HepG2 (cell line): ENCODE data around the gene AP1G1. TPM values are rescaled to one million over a fixed set of nuclear protein-coding genes. Genes with fewer than 3 reads are reported as not detected.
A peak's percentile ranks its signal among the peaks of the same experiment; 100 is the strongest.

Source experiments
- ATAC-seq: fragments of 200-7000 bp; cut with Tn5 transposase; 3 replicates; pipeline ENCODE4 v1.9.1; 2020; ENCODE audit warnings: mild to moderate bottlenecking, moderate library complexity
- BruUV-seq: library from RNA; stranded (reverse); fragments of 400-500 nt; replicated peaks from 2 replicates; lab custom pipeline; 2021; lab: Mats Ljungman, UMichigan
- CTCF ChIA-PET: fragments of 300-600 bp; formaldehyde crosslinking; extraction: SDS; loops from one replicate; lab custom pipeline; 2021; ENCODE audit warnings: low total read pairs, inconsistent platforms, low intra/inter-chr PET ratio; lab: Yijun Ruan, JAX
- POLR2A ChIA-PET: fragments of 350-600 bp; sonication (Branson Sonifier 250); formaldehyde crosslinking; loops from one replicate; lab custom pipeline; 2020; ENCODE audit warnings: antibody characterized with exemption, inconsistent platforms; lab: Yijun Ruan, JAX
- DNase-seq: peaks from one replicate; pipeline ENCODE4 v3.0.0-alpha.2; 2015; ENCODE audit warnings: low spot score
- FAIRE-seq: peaks from 3 replicates; lab custom pipeline; 2011; peaks lifted over from hg19 to GRCh38; lab: Jason Lieb, UNC
- H2AFZ ChIP-seq: one replicate; pipeline ENCODE4 v1.6.1; 2011; ENCODE audit warnings: low read length, inconsistent platforms
- H3K27ac ChIP-seq: fragments of 300-600 bp; 3 replicates; pipeline ENCODE4 v1.8.0; 2011; ENCODE audit warnings: mixed run types, mild to moderate bottlenecking, mixed read lengths, low read length, inconsistent platforms; ENCODE audit not compliant: insufficient read depth; ENCODE audit errors: extremely low read length
- H3K27me3 ChIP-seq, 2 experiments: fragments of 200-600 bp in 1 of 2; 2 replicates in 1 of 2; 3 replicates in 1 of 2; pipeline versions ENCODE4 v1.6.0 to v1.8.0; 2011; ENCODE audit warnings: low read length in 2 of 2, mild to moderate bottlenecking in 2 of 2, moderate library complexity in 2 of 2, inconsistent platforms in 1 of 2; ENCODE audit not compliant: insufficient read depth in 2 of 2, control insufficient read depth in 1 of 2
- H3K36me3 ChIP-seq, 2 experiments: fragments of 200-600 bp in 1 of 2; replicated peaks in 1 of 2; 2 replicates in 1 of 2; 3 replicates in 1 of 2; pipeline versions ENCODE4 v1.5.1 to v1.8.0; 2011; ENCODE audit warnings: low read length in 2 of 2, inconsistent platforms in 1 of 2; ENCODE audit not compliant: insufficient read depth in 2 of 2, control insufficient read depth in 1 of 2
- H3K4me1 ChIP-seq: 2 replicates; pipeline ENCODE4 v1.5.1; 2012; ENCODE audit warnings: low read length, inconsistent platforms; ENCODE audit not compliant: insufficient read depth
- H3K4me2 ChIP-seq: 2 replicates; pipeline ENCODE4 v1.6.0; 2011; ENCODE audit warnings: low read depth, low read length, inconsistent platforms
- H3K4me3 ChIP-seq, 3 experiments: fragments of 200-600 bp in 1 of 3; sonication (generic), shearing (Covaris generic) in 1 of 3; replicated peaks in 1 of 3; 2 replicates each; pipeline ENCODE4 v1.5.1; 2011 to 2016; ENCODE audit warnings: low read length in 3 of 3, inconsistent platforms in 2 of 3, low read depth in 2 of 3, mild to moderate bottlenecking in 2 of 3, control low read depth in 1 of 3, mixed read lengths in 1 of 3; ENCODE audit not compliant: insufficient read depth in 1 of 3
- H3K79me2 ChIP-seq: one replicate; pipeline ENCODE4 v1.6.1; 2011; ENCODE audit warnings: low read length, inconsistent platforms; ENCODE audit not compliant: insufficient read depth
- H3K9ac ChIP-seq: 2 replicates; pipeline ENCODE4 v1.6.0; 2011; ENCODE audit warnings: mild to moderate bottlenecking, low read depth, low read length, inconsistent platforms; ENCODE audit not compliant: insufficient read depth
- H3K9me3 ChIP-seq: 2 replicates; pipeline ENCODE4 v1.5.1; 2012; ENCODE audit warnings: mild to moderate bottlenecking, low read length
- H4K20me1 ChIP-seq: 2 replicates; pipeline ENCODE4 v1.6.0; 2011; ENCODE audit warnings: inconsistent platforms, mild to moderate bottlenecking, low read length, moderate library complexity; ENCODE audit not compliant: insufficient read depth
- HNF4A ChIP-seq: sonication (generic); formaldehyde crosslinking; IDR thresholded peaks from 2 replicates; pipeline ENCODE4 v1.4.0; 2020; ENCODE audit warnings: missing genetic modification reagents
- HNF4G ChIP-seq, 2 experiments: sonication (generic) in 1 of 2; formaldehyde crosslinking in 1 of 2; IDR thresholded peaks; 2 replicates each; pipeline versions ENCODE4 v1.4.0 to v1.6.1; 2011 to 2020; ENCODE audit warnings: borderline replicate concordance in 2 of 2, low read depth in 2 of 2, mild to moderate bottlenecking in 2 of 2, low read length in 1 of 2, missing genetic modification reagents in 1 of 2, moderate library complexity in 1 of 2
- JUN ChIP-seq: sonication (generic); formaldehyde crosslinking; IDR thresholded peaks from 2 replicates; pipeline ENCODE4 v1.4.0; 2020; ENCODE audit warnings: mild to moderate bottlenecking, missing genetic modification reagents
- RORA ChIP-seq: sonication (generic); formaldehyde crosslinking; IDR thresholded peaks from 2 replicates; pipeline ENCODE4 v1.5.0; 2020; ENCODE audit warnings: mild to moderate bottlenecking, missing genetic modification reagents, moderate library complexity
- THRA ChIP-seq: sonication (generic); formaldehyde crosslinking; IDR thresholded peaks from 2 replicates; pipeline ENCODE4 v1.4.0; 2020; ENCODE audit warnings: missing genetic modification reagents, borderline replicate concordance
- WGBS: methylation state at CpG from one replicate; pipeline ENCODE4 v1.1.6; 2017; ENCODE audit warnings: low lambda C conversion rate; 5-methylcytosine and 5-hydroxymethylcytosine counted together
- in situ Hi-C: cut with HindIII; loops from 2 replicates; pipeline ENCODE4 v1.10.0; 2017; ENCODE audit warnings: low pct_unique_long_range_greater_than_20kb; ENCODE audit not compliant: extremely low pct_ligation_motif_present
- intact Hi-C: fragments of 100-400 bp; cut with micrococcal nuclease; formaldehyde crosslinking; loops from one replicate; pipeline ENCODE4 v1.10.0; 2022; ENCODE audit not compliant: unreplicated experiment
- polyA plus RNA-seq, 8 experiments: library from polyadenylated mRNA; depleted of rRNA in 3 of 8; stranded (reverse) in 7 of 8; unstranded in 1 of 8; fragments of >200 nt; fragmentation: Illumina TruSeq in 4 of 8; extraction: Trizol in 4 of 8; gene quantifications; 2 replicates each; pipeline versions ENCODE4 v1.2.1 to v1.2.3, GENCODE V29; 2011 to 2016; ENCODE audit warnings: low read depth in 4 of 8, missing spikeins in 1 of 8, mixed read lengths in 1 of 8; ENCODE audit not compliant: insufficient read depth in 1 of 8
- total RNA-seq, 5 experiments: library from RNA; depleted of rRNA; stranded (reverse); fragments of >200 nt; fragmentation: Illumina TruSeq; extraction: Trizol; gene quantifications; 2 replicates each; pipeline ENCODE4 v1.2.3, GENCODE V29; 2016; ENCODE audit warnings: low read depth in 1 of 5
- TF ChIP-seq, protein P1 (sequence below): sonication (generic); formaldehyde crosslinking; conservative IDR thresholded peaks from 2 replicates; pipeline ENCODE4 v1.4.0; 2020; ENCODE audit warnings: mild to moderate bottlenecking, missing genetic modification reagents, moderate library complexity

The AP1G1 gene
- total and polyA plus RNA-seq, 2 of the 13 experiments (the other 11 are each of a cell fraction or from before 2014, with no cell fraction given), result 62.2 to 66.2 TPM

DNA sequence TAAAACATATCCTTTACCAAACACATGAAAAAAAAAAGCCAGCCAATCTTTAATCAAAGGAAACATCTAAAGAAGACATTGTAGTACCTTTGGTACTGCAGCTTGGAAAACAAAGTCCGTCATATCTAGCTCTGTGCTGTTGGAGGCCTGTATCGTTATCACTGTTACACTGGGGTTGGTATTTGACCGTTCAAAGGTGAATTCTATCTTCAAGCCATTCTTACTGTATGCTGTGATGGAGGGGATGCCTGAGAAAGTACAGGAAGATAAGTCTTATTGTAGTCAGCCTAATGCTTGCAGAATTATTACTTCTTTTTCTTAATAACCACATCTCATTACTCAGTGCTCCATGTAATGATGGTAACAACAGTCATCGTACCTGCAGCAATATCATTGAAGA is 69.8 kb downstream of the AP1G1 start:
- Histone ChIP-seq H3K4me2 (no peak overlapping the region), H3K27me3 (no peaks in the 10 kb centered on the region)
- TF ChIP-seq THRA (CRISPR knock-in tag), result no peak
- TF ChIP-seq HNF4G (IDR thresholded peaks at IDR 0.05; ENCODE audit: borderline replicate concordance, low read depth, low read length), result peak; percentile 29; the same call in 1 of the 2 replicates
- TF ChIP-seq HNF4G (CRISPR knock-in tag; IDR thresholded peaks at IDR 0.05; ENCODE audit: borderline replicate concordance, low read depth), result no peak
- no peak for TF ChIP-seq JUN (CRISPR knock-in tag)
- TF ChIP-seq, protein P1, sequence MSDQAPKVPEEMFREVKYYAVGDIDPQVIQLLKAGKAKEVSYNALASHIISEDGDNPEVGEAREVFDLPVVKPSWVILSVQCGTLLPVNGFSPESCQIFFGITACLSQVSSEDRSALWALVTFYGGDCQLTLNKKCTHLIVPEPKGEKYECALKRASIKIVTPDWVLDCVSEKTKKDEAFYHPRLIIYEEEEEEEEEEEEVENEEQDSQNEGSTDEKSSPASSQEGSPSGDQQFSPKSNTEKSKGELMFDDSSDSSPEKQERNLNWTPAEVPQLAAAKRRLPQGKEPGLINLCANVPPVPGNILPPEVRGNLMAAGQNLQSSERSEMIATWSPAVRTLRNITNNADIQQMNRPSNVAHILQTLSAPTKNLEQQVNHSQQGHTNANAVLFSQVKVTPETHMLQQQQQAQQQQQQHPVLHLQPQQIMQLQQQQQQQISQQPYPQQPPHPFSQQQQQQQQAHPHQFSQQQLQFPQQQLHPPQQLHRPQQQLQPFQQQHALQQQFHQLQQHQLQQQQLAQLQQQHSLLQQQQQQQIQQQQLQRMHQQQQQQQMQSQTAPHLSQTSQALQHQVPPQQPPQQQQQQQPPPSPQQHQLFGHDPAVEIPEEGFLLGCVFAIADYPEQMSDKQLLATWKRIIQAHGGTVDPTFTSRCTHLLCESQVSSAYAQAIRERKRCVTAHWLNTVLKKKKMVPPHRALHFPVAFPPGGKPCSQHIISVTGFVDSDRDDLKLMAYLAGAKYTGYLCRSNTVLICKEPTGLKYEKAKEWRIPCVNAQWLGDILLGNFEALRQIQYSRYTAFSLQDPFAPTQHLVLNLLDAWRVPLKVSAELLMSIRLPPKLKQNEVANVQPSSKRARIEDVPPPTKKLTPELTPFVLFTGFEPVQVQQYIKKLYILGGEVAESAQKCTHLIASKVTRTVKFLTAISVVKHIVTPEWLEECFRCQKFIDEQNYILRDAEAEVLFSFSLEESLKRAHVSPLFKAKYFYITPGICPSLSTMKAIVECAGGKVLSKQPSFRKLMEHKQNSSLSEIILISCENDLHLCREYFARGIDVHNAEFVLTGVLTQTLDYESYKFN (CRISPR knock-in tag), result 0 out of 2 replicates have a peak, but pooled peaks have one; percentile 16
- TF ChIP-seq HNF4A (CRISPR knock-in tag), result peak; percentile 44
- TF ChIP-seq RORA (CRISPR knock-in tag), result no peak
- TF ChIP-seq, all 625 proteins: peak for 3
- Histone ChIP-seq H3K4me1 (peaks cover 25% of the 10 kb centered on the region), H4K20me1 (no peaks in the 10 kb centered on the region), H3K27ac (no peak overlapping the region), H2AFZ (no peak overlapping the region), H3K9ac (no peak overlapping the region), H3K9me3 (no peaks in the 10 kb centered on the region), H3K79me2 (no peaks in the 10 kb centered on the region), H3K36me3 (peaks cover 15 to 66% of the 10 kb centered on the region in 2 experiments), H3K4me3 (no peak overlapping the region)
- FAIRE-seq (peak; percentile 56), ATAC-seq (peak; percentile 83), DNase-seq (no peak)
- ChIA-PET CTCF (no interaction called here), POLR2A (no interaction called here)
- intact Hi-C loops (no loop called here), in situ Hi-C loops (no loop called here)
- 68% methylated on average over 4 of the region's 4 CpGs for whole genome bisulfite sequencing
- no TSS peak for BruUV-seq
